Kidney epithelial cell (primary cell): ENCODE measurements around the gene ARSB. TPM values are rescaled to one million over a fixed set of nuclear protein-coding genes. Genes with fewer than 3 reads are reported as not detected.

ENCODE experiments used
- DNase-seq: peaks from one replicate; pipeline ENCODE4 v3.0.0-alpha.2; 2010; ENCODE audit warnings: low read depth
- H3K27me3 ChIP-seq: 2 replicates; pipeline ENCODE4 v1.6.0; 2011; ENCODE audit warnings: low read length; ENCODE audit not compliant: control insufficient read depth, insufficient read depth
- H3K36me3 ChIP-seq: 2 replicates; pipeline ENCODE4 v1.5.1; 2011; ENCODE audit warnings: low read length; ENCODE audit not compliant: control insufficient read depth, insufficient read depth
- H3K4me3 ChIP-seq: 2 replicates; pipeline ENCODE4 v1.5.1; 2011; ENCODE audit warnings: low read depth, mild to moderate bottlenecking, control low read depth, low read length
- CTCF ChIP-seq: IDR thresholded peaks from 2 replicates; pipeline ENCODE4 v1.5.1; 2011; ENCODE audit warnings: mild to moderate bottlenecking, moderate library complexity, low read length, control low read depth, inconsistent platforms; ENCODE audit not compliant: insufficient read depth, poor library complexity, severe bottlenecking
- total RNA-seq: library from RNA; depleted of rRNA; stranded (reverse); fragments of >200 nt; gene quantifications from 2 replicates; pipeline ENCODE4 v1.2.3, GENCODE V29; 2015

The ARSB gene
- total RNA-seq, 1 donor from 2014 or later, result 17.5 TPM

DNA sequence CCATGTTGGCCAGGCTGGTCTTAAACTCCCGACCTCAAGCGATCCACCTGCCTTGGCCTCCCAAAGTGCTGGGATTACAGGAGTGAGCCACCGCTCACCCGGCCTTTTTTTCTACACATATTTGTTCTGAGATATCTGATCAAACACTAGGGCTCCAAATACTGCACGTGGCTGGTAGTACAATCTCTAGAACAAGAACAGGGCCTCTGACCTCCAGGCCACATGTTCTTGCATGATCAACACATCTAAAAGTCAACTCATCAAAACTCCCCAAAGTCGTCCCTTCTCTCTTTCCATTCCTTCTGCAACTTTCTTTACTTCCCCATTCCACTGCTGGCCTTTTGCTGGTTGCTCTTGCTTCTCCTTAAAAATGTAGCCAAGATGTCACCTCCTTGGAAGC, 223.3 kb downstream of the ARSB start:
- Histone ChIP-seq H3K4me3 (no peak overlapping the region), H3K27me3 (no peaks in the 10 kb centered on the region), H3K36me3 (no peaks in the 10 kb centered on the region)
- TF ChIP-seq CTCF, result no peak
- no peak for DNase-seq

DNA sequence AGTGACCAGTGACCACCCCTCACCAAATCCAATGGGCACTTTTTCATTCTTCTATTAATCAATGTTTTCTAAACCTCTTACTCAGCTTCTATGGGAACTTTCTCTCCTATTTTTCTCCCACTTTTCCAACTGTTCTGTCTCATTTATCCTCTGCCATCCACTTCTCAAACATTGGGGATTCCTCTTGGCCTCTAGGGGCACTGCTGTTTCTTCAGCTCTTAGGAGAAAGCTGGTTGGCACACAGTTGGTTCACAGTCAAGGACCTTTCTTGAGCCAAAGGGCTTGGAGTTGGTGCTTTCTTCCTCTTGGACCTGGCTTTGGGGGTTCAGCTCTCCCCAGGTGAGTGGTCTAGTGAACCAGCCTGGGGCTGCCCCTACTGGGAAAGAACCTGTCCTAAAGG, 224.3 kb downstream of the ARSB start:
- no peak for DNase-seq
- peak; percentile 27 for TF ChIP-seq CTCF
- Histone ChIP-seq H3K4me3 (no peak overlapping the region), H3K36me3 (no peaks in the 10 kb centered on the region), H3K27me3 (no peaks in the 10 kb centered on the region)

DNA sequence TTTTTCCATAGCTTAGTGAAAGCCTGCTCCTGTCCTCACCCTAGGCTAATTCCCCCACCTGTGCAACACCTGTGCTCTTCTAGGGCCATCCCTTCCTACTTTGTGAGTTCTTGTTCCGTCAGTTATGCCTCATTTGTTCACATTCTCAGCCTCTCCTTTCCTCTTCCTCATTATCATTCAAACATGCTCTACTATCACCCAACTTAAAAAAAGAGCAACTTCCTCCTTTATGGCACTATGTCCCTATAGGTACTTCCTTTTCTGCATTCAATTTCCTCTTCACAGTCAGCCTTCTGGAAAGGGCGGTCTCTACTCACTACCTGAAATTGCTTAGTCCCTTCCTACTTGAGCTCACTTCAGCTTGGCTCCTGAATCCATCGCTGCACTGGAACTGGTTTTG, 224.7 kb downstream of the ARSB start:
- no peaks in the 10 kb centered on the region for H3K27me3 ChIP-seq
- DNase-seq, result no peak
- no peaks in the 10 kb centered on the region for H3K36me3 ChIP-seq
- H3K4me3 ChIP-seq, result no peak overlapping the region
- TF ChIP-seq CTCF, result no peak

- DNase-seq, result no peak
- Histone ChIP-seq H3K4me3 (no peak overlapping the region), H3K27me3 (no peaks in the 10 kb centered on the region), H3K36me3 (no peaks in the 10 kb centered on the region)
- no peak for TF ChIP-seq CTCF
These were observed 226.8 kb downstream of the ARSB start for GRCh38 chr5:78758169-78758839.

DNA sequence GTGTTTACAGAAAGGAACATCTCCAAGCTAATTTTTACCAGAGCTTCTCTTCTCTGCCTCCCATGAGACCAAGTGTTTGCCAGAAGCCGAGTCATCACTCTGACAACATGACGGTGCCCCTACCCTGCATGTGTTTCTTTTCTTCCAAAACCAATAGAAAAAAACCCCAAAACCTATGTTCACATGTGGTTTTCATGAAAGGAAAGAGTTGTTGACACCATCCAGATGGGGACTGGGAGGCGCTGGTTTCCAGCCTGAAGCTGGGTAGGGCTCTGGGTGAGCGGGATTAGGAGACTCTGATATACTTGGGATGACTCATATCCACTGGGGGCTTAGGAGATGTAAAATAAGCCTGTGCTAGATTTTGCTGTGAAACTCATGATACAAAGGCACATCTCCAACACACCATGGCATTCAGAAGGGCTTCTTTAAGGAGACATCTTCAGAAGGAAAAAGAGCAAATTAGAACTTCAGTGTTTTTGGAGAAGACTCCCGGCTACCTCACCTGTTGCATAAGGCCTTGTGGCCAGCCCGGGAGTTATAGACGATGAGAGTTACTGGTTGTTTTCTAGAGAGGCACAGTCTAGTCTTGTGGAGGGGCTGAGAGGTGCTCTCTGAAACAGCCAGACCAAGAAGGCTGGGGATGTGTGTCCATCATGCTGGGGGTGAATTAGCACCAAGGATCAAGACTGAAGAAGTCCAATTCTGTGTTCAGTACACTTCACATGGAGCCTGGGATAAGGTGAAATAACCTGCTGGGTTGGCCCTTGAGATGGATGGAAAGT, 227.6 kb downstream of the ARSB start:
- Histone ChIP-seq H3K27me3 (no peaks in the 10 kb centered on the region), H3K4me3 (no peak overlapping the region), H3K36me3 (no peaks in the 10 kb centered on the region)
- no peak for DNase-seq
- no peak for TF ChIP-seq CTCF

GRCh38 chr5:78756858-78757257, 228.3 kb downstream of the ARSB start:
- DNase-seq, result no peak
- Histone ChIP-seq H3K27me3 (no peaks in the 10 kb centered on the region), H3K4me3 (no peak overlapping the region), H3K36me3 (no peaks in the 10 kb centered on the region)
- TF ChIP-seq CTCF, result no peak
